ENCODE results near the gene FERD3L.

DNA sequence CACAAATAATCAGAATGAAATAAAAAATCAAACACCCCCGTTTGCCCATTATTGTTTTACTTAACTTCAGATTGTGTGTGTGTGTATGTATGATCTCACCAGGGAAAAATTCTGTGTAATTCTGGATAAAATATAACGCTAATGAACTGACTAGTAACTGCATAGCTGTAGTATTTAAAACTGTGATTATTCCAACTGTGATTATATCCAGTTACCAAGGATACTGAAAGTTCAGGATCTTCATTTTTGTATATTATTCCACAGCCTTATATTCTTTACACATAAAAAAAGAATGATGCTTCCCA lies 30.7 kb downstream of the FERD3L start:
- TF ChIP-seq, protein P1, sequence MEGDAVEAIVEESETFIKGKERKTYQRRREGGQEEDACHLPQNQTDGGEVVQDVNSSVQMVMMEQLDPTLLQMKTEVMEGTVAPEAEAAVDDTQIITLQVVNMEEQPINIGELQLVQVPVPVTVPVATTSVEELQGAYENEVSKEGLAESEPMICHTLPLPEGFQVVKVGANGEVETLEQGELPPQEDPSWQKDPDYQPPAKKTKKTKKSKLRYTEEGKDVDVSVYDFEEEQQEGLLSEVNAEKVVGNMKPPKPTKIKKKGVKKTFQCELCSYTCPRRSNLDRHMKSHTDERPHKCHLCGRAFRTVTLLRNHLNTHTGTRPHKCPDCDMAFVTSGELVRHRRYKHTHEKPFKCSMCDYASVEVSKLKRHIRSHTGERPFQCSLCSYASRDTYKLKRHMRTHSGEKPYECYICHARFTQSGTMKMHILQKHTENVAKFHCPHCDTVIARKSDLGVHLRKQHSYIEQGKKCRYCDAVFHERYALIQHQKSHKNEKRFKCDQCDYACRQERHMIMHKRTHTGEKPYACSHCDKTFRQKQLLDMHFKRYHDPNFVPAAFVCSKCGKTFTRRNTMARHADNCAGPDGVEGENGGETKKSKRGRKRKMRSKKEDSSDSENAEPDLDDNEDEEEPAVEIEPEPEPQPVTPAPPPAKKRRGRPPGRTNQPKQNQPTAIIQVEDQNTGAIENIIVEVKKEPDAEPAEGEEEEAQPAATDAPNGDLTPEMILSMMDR (conservative IDR thresholded peaks at IDR 0.05): no peak
- TF ChIP-seq ZFX (IDR thresholded peaks at IDR 0.05): no peak
